ENCODE results near the gene SCN2A. TPM values are rescaled to one million over a fixed set of nuclear protein-coding genes. Genes with fewer than 3 reads are reported as not detected.

SCN2A gene
- total and polyA plus RNA-seq, 3 donors from 2014 or later = 0.57 to 1.7 (median 1.5) TPM

DNA sequence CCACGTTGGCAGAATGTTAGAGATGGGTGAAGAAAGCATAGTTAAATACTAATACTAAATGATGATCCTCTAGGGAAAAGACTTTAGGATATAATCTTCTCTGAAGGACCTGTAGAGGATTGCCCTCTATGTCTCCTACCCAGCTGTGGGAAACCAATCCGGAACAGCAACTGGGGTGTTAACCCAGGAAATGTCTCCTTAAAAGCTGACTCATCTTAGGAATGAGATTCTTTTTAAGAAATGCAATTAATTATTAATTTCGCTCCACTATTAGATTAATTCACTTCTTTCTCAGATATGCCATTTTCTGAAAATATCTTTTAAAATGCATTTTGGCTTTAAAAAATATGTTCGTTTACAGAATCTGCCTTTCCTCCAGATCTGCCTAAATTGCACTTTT is 42.8 kb upstream of the SCN2A start:
- H3K27ac ChIP-seq = no peak overlapping the region
- no peaks in the 10 kb centered on the region for H3K4me1 ChIP-seq
- no peak overlapping the region for H3K4me3 ChIP-seq
- intact Hi-C loops (cut with DNase I; ENCODE audit: low total_unique reads) = no loop called here
- 80 to 83% methylated on average over 4 of the region's 4 CpGs for WGBS, 2 donors
- H3K36me3 ChIP-seq (ENCODE audit: low read depth, missing control alignments) = no peaks in the 10 kb centered on the region
- no peaks in the 10 kb centered on the region for H3K9me3 ChIP-seq
- TF ChIP-seq, protein P1, sequence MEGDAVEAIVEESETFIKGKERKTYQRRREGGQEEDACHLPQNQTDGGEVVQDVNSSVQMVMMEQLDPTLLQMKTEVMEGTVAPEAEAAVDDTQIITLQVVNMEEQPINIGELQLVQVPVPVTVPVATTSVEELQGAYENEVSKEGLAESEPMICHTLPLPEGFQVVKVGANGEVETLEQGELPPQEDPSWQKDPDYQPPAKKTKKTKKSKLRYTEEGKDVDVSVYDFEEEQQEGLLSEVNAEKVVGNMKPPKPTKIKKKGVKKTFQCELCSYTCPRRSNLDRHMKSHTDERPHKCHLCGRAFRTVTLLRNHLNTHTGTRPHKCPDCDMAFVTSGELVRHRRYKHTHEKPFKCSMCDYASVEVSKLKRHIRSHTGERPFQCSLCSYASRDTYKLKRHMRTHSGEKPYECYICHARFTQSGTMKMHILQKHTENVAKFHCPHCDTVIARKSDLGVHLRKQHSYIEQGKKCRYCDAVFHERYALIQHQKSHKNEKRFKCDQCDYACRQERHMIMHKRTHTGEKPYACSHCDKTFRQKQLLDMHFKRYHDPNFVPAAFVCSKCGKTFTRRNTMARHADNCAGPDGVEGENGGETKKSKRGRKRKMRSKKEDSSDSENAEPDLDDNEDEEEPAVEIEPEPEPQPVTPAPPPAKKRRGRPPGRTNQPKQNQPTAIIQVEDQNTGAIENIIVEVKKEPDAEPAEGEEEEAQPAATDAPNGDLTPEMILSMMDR (IDR thresholded peaks at IDR 0.05) = no peak
- TF ChIP-seq POLR2A (IDR thresholded peaks at IDR 0.05) = no peak
- no peak for DNase-seq
- H3K27me3 ChIP-seq = no peaks in the 10 kb centered on the region

DNA sequence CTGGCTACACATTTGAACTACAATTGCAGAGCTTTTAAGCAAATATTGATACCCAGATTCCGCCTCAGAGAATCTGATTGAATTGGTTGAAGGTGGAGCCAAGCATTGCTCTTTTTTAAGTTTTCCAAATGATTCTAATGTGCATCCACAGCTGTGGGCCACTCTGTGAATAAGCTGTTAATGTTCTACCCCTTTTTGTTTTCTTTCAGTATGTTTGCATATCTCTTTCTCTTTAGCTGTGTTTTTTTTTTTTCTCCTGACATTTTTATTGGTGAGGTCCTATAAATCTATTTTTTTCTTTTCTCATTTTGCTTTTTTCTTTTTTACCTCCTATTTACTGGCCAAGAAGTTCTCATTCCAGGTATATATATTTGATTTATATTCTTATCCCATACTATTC is 41.9 kb upstream of the SCN2A start:
- Histone ChIP-seq H3K4me3 (no peak overlapping the region), H3K4me1 (no peaks in the 10 kb centered on the region), H3K9me3 (no peaks in the 10 kb centered on the region), H3K27me3 (no peaks in the 10 kb centered on the region), H3K27ac (no peak overlapping the region), H3K36me3 (ENCODE audit: low read depth, missing control alignments) (no peaks in the 10 kb centered on the region)
- TF ChIP-seq, protein P1 (IDR thresholded peaks at IDR 0.05) = no peak
- TF ChIP-seq POLR2A (IDR thresholded peaks at IDR 0.05) = no peak
- WGBS, 2 donors = 97% methylated on average over 1 of the region's 1 CpG
- no peak for DNase-seq
- intact Hi-C loops (cut with DNase I; ENCODE audit: low total_unique reads) = no loop called here

- H3K36me3 ChIP-seq (ENCODE audit: low read depth, missing control alignments) = no peaks in the 10 kb centered on the region
- TF ChIP-seq POLR2A (IDR thresholded peaks at IDR 0.05) = no peak
- TF ChIP-seq, protein P1 (IDR thresholded peaks at IDR 0.05) = no peak
Measured at GRCh38 chr2:165198181-165198580, 41.0 kb upstream of the SCN2A start.

GRCh38 chr2:165202239-165202638 is 37.0 kb upstream of the SCN2A start:
- Histone ChIP-seq H3K36me3 (ENCODE audit: low read depth, missing control alignments) (no peaks in the 10 kb centered on the region), H3K27me3 (no peaks in the 10 kb centered on the region), H3K4me3 (no peak overlapping the region), H3K9me3 (no peaks in the 10 kb centered on the region), H3K4me1 (no peaks in the 10 kb centered on the region), H3K27ac (no peak overlapping the region)
- WGBS, 2 donors = 93 to 94% methylated on average over 1 of the region's 1 CpG
- TF ChIP-seq POLR2A (IDR thresholded peaks at IDR 0.05) = no peak
- TF ChIP-seq, protein P1 (IDR thresholded peaks at IDR 0.05) = no peak
- DNase-seq = no peak
- intact Hi-C loops (cut with DNase I; ENCODE audit: low total_unique reads) = loop anchor here (10.0 kb wide), 1 partner anchor 187 kb away; no protein-coding TSS in a partner anchor

More at GRCh38 chr2:165198181-165198580, 41.0 kb upstream of the SCN2A start:
- Histone ChIP-seq H3K4me1 (no peaks in the 10 kb centered on the region), H3K9me3 (no peaks in the 10 kb centered on the region), H3K27ac (peak overlapping the region in 1 of 2 donors; percentile 46), H3K27me3 (no peaks in the 10 kb centered on the region), H3K4me3 (no peak overlapping the region)
- no peak for DNase-seq
- intact Hi-C loops (cut with DNase I; ENCODE audit: low total_unique reads) = no loop called here
- WGBS, 2 donors = 66 to 72% methylated on average over 2 of the region's 2 CpGs

Data from testis (tissue), 3 donors.